Endothelial cell of umbilical vein (primary cell): ENCODE results near the gene GALT. TPM values are rescaled to one million over a fixed set of nuclear protein-coding genes. Genes with fewer than 3 reads are reported as not detected.

Source experiments
- BruUV-seq: library from RNA; stranded (reverse); fragments of 400-500 nt; replicated peaks from 2 replicates; lab custom pipeline; 2021; lab: Mats Ljungman, UMichigan
- CTCF ChIA-PET: fragments of 300-600, 350-600 bp; sonication (Branson Sonifier 250); formaldehyde crosslinking; loops from one replicate; lab custom pipeline; 2021; ENCODE audit warnings: antibody characterized with exemption, inconsistent platforms; lab: Charles Lee
- POLR2A ChIA-PET: fragments of 300-600, 350-600 bp; sonication (Branson Sonifier 250); formaldehyde crosslinking; loops from one replicate; lab custom pipeline; 2021; ENCODE audit warnings: antibody characterized with exemption, inconsistent platforms; lab: Charles Lee
- DNase-seq: peaks from one replicate; pipeline ENCODE4 v3.0.0-alpha.2; 2011; ENCODE audit warnings: low read depth, low spot score
- FAIRE-seq: peaks from 2 replicates; lab custom pipeline; 2011; peaks lifted over from hg19 to GRCh38; lab: Jason Lieb, UNC
- H2AFZ ChIP-seq: 2 replicates; pipeline ENCODE4 v1.6.0; 2012; ENCODE audit warnings: low read depth, low read length, control low read depth, inconsistent platforms
- H3K27ac ChIP-seq: 2 replicates; pipeline ENCODE4 v1.5.1; 2011; ENCODE audit warnings: low read depth, mild to moderate bottlenecking, control low read depth, low read length, moderate library complexity; ENCODE audit not compliant: insufficient read depth
- H3K27me3 ChIP-seq, 2 experiments: 2 replicates each; pipeline versions ENCODE4 v1.6.0 to v1.6.1; 2011; ENCODE audit warnings: low read length in 2 of 2, mixed read lengths in 1 of 2; ENCODE audit not compliant: control insufficient read depth in 2 of 2, insufficient read depth in 2 of 2
- H3K36me3 ChIP-seq, 2 experiments: 2 replicates in 1 of 2; 3 replicates in 1 of 2; pipeline ENCODE4 v1.5.1; 2011; ENCODE audit warnings: low read length in 2 of 2, mild to moderate bottlenecking in 1 of 2, moderate library complexity in 1 of 2; ENCODE audit not compliant: control insufficient read depth in 2 of 2, insufficient read depth in 2 of 2; ENCODE audit errors: extremely low read depth in 1 of 2
- H3K4me1 ChIP-seq: 3 replicates; pipeline ENCODE4 v1.5.1; 2011; ENCODE audit warnings: mild to moderate bottlenecking, low read length; ENCODE audit not compliant: control insufficient read depth, insufficient read depth; ENCODE audit errors: extremely low read depth
- H3K4me2 ChIP-seq: 2 replicates; pipeline ENCODE4 v1.6.1; 2011; ENCODE audit warnings: low read length, control low read depth, mixed read lengths; ENCODE audit not compliant: insufficient read depth
- H3K4me3 ChIP-seq, 3 experiments: fragments of 200-600 bp in 1 of 3; sonication (generic), shearing (Covaris generic) in 1 of 3; replicated peaks in 1 of 3; 2 replicates each; pipeline ENCODE4 v1.5.1; 2011 to 2016; ENCODE audit warnings: control low read depth in 3 of 3, low read length in 3 of 3, mild to moderate bottlenecking in 2 of 3, inconsistent platforms in 1 of 3, low read depth in 1 of 3, moderate library complexity in 1 of 3; ENCODE audit not compliant: insufficient read depth in 1 of 3
- H3K79me2 ChIP-seq: 2 replicates; pipeline ENCODE4 v1.6.0; 2012; ENCODE audit warnings: low read length, inconsistent platforms; ENCODE audit not compliant: control insufficient read depth, insufficient read depth
- H3K9ac ChIP-seq: replicated peaks from 2 replicates; pipeline ENCODE3; 2011; ENCODE audit warnings: low read length, control low read depth; ENCODE audit not compliant: insufficient read depth; ENCODE audit errors: extremely low read depth
- H3K9me1 ChIP-seq: replicated peaks from 3 replicates; pipeline ENCODE4 v1.6.0; 2011; ENCODE audit warnings: mild to moderate bottlenecking, low read length; ENCODE audit not compliant: control insufficient read depth, insufficient read depth; ENCODE audit errors: extremely low read depth
- H3K9me3 ChIP-seq: replicated peaks from 2 replicates; pipeline ENCODE4 v1.5.1; 2012; ENCODE audit warnings: low read length, inconsistent platforms; ENCODE audit not compliant: control insufficient read depth, insufficient read depth
- H4K20me1 ChIP-seq: replicated peaks from 2 replicates; pipeline ENCODE3; 2011; ENCODE audit warnings: mild to moderate bottlenecking, low read length; ENCODE audit not compliant: control insufficient read depth, insufficient read depth; ENCODE audit errors: extremely low read depth
- CTCF ChIP-seq, 2 donors: IDR thresholded peaks; 1 replicate in 1 of 2; 2 replicates in 1 of 2; pipeline ENCODE4 v1.5.1; 2011; ENCODE audit warnings: low read length in 2 of 2, mild to moderate bottlenecking in 2 of 2, moderate library complexity in 2 of 2, control low read depth in 1 of 2, inconsistent platforms in 1 of 2, low read depth in 1 of 2; ENCODE audit not compliant: insufficient read depth in 1 of 2; ENCODE audit errors: extremely low read depth in 1 of 2
- EZH2 ChIP-seq: IDR thresholded peaks from 2 replicates; pipeline ENCODE4 v1.6.1; 2012; ENCODE audit warnings: borderline replicate concordance, low read depth, mild to moderate bottlenecking, moderate library complexity, low read length, inconsistent platforms; ENCODE audit not compliant: severe bottlenecking
- FOS ChIP-seq: IDR thresholded peaks from 2 replicates; pipeline ENCODE4 v1.6.1; 2011; ENCODE audit warnings: mild to moderate bottlenecking, low read length, moderate library complexity, borderline replicate concordance; ENCODE audit not compliant: insufficient read depth
- GATA2 ChIP-seq: IDR thresholded peaks from 2 replicates; pipeline ENCODE4 v1.7.0; 2011; ENCODE audit warnings: low read depth, mild to moderate bottlenecking, moderate library complexity, mixed read lengths, low read length; ENCODE audit not compliant: insufficient read length, insufficient read depth
- JUN ChIP-seq: IDR thresholded peaks from 2 replicates; pipeline ENCODE4 v1.6.1; 2011; ENCODE audit warnings: borderline replicate concordance, low read depth; ENCODE audit not compliant: insufficient read length, insufficient read depth
- MAX ChIP-seq: IDR thresholded peaks from 2 replicates; pipeline ENCODE4 v1.6.1; 2011; ENCODE audit not compliant: insufficient read depth, insufficient read length
- MYC ChIP-seq: IDR thresholded peaks from one replicate; pipeline ENCODE4 v1.6.1; 2011; ENCODE audit warnings: mild to moderate bottlenecking, low read depth, low read length
- POLR2A ChIP-seq: IDR thresholded peaks from 2 replicates; pipeline ENCODE4 v1.6.1; 2012; ENCODE audit warnings: low read depth, mild to moderate bottlenecking, control low read depth, low read length
- POLR2AphosphoS5 ChIP-seq: IDR thresholded peaks from 2 replicates; pipeline ENCODE4 v1.6.1; 2012; ENCODE audit warnings: low read depth, mild to moderate bottlenecking, control low read depth, low read length, moderate library complexity; ENCODE audit not compliant: insufficient read depth
- dilution Hi-C: fragments of 300-500 bp; cut with MboI; formaldehyde crosslinking; loops from one replicate; pipeline ENCODE4 v1.15.0; 2019; ENCODE audit warnings: low sequenced_read_pairs; ENCODE audit not compliant: extremely low pct_ligation_motif_present
- intact Hi-C: fragments of 100-400 bp; cut with micrococcal nuclease; formaldehyde crosslinking; loops from one replicate; pipeline ENCODE4 v1.10.0; 2022
- polyA plus RNA-seq, 4 experiments: library from polyadenylated mRNA; depleted of rRNA in 3 of 4; stranded (reverse) in 3 of 4; unstranded in 1 of 4; fragments of >200 nt; gene quantifications; 2 replicates each; pipeline versions ENCODE4 v1.2.1 to v1.2.3, GENCODE V29; 2011 to 2012; ENCODE audit warnings: missing spikeins in 1 of 4
- total RNA-seq: library from RNA; stranded (reverse); gene quantifications from 2 replicates; pipeline ENCODE4 v1.2.3, GENCODE V29; 2021

The GALT gene
- total and polyA plus RNA-seq, 2 donors (not counting 3 experiments of a cell fraction or from before 2014, with no cell fraction given): 36.6 to 58.5 TPM

GRCh38 chr9:34651321-34651720 is 4.8 kb downstream of the GALT start:
- TF ChIP-seq POLR2AphosphoS5 (no peak), FOS (no peak), EZH2 (no peak), CTCF (IDR thresholded peaks at IDR 0.05; ENCODE audit: extremely low read depth in 1 of 2, insufficient read depth in 1 of 2, low read depth in 1 of 2, low read length in 2 of 2) (no peak), JUN (no peak), POLR2A (no peak), MYC (no peak), MAX (no peak), GATA2 (no peak)
- intact Hi-C loops (no loop called here), dilution Hi-C loops (no loop called here)
- POLR2A ChIA-PET: no interaction called here
- Histone ChIP-seq H3K9me3 (no peaks in the 10 kb centered on the region), H3K4me3 (peak overlapping the region in 1 of 3 experiments; percentile 13), H3K79me2 (peaks cover 6% of the 10 kb centered on the region), H3K4me1 (peaks cover 34% of the 10 kb centered on the region), H3K36me3 (peaks cover 0 to 14% of the 10 kb centered on the region in 2 experiments), H3K4me2 (peak overlapping the region; percentile 44), H3K9me1 (no peaks in the 10 kb centered on the region), H4K20me1 (no peaks in the 10 kb centered on the region), H3K9ac (no peak overlapping the region), H3K27me3 (no peaks in the 10 kb centered on the region), H3K27ac (no peak overlapping the region), H2AFZ (no peak overlapping the region)
- peak; percentile 20 for DNase-seq
- BruUV-seq: TSS peak; percentile 80
- CTCF ChIA-PET: interaction anchor here (1.0 to 1.6 kb wide), 4 partner anchors 10 to 17 kb away, joined by 3 to 8 read pairs (median 4); no protein-coding TSS in a partner anchor
- no peak for FAIRE-seq
